Cardiac septum (tissue), 1 donor: ENCODE measurements around the gene HDHD5. TPM values are rescaled to one million over a fixed set of nuclear protein-coding genes. Genes with fewer than 3 reads are reported as not detected.
"Not testable (repeated sequence)": the region's sequence is repeated elsewhere in the genome, so short reads cannot be mapped to it uniquely, and the experiment has no call there.

Experiments
- DNase-seq: peaks from one replicate; pipeline ENCODE4 v3.0.0-alpha.2; 2020; ENCODE audit warnings: low spot score
- intact Hi-C: fragments of 100-400 bp; cut with DNase I; formaldehyde crosslinking; loops from one replicate; pipeline ENCODE4 v1.14.0; 2022
- total RNA-seq: library from RNA; stranded (reverse); fragmentation: NEBNext Ultra II Directional; extraction: Animal tissue kit (Norgen Biotek cat#: 25700); gene quantifications from one replicate; pipeline ENCODE4 v1.2.1, GENCODE V29; 2021
- donor health status: DM: no; HTN: no; CAD: no.

HDHD5 gene
- total RNA-seq, 1 donor from 2014 or later: 39.6 TPM

DNA sequence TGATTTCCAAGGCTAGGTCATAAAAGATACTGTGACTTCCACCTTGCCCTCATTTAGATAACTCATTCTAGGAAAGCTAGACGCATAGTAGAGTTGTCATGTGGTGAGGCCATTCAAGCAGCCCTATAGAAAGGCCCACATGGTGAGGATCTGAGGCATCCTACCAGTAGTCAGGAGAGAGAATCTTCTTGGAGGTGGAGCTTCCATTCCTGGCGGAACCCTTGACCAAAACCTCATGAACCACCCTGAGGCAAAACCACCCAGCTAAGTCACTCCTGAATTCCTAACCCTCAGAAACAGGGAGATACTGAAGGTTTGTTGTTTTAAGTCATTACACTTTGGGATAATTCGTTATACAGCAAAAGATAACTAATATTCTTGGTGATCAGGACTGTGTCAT, 2.9 kb upstream of the HDHD5 start:
- intact Hi-C loops: no loop called here
- no peak for DNase-seq

DNA sequence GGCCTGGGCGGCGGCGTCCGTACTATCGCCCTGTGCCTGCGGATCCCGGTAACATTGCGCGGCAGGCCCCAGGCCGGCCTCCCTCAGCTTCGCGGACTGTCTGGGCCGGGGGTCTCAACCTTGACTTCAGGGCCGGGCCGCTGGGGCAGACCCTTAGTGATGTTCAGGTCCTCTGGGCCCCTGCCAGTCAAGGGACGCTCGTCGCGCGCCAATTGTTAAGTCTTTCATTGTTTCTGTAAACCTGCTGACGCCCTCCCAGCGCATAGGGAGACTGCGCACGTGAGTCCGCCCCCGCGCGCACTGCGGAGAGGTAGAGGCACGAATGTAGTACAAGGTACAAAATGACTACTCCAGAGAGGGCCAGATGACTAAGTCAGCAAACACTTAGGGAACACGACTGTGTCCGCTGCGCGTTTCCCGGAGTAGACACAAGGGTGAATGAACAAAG, 451 bp upstream of the HDHD5 start:
- intact Hi-C loops: loop anchor here (2.0 kb wide), 2 partner anchors 39 to 75 kb away; partner anchors contain the start of genes IL17RA and TMEM121B
- no peak for DNase-seq

DNA sequence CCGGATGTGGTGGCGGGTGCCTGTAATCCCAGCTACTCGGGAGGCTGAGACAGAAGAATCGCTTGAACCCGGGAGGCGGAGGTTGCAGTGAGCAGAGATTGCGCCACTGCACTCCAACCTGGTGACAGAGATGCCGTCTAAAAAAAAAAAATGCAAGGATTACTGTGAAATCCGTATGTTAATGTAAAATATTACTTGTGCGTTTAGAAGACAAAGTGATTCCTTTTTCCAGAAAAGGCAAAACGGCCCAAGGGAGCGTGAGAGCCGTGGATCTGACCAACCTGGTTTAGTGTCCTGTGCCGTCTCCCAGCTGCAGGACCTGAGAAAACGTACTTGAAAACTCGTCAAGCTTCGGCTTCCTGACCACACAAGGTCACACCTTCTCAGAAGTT, 905 bp downstream of the HDHD5 start:
- intact Hi-C loops: loop anchor here (2.0 kb wide), 2 partner anchors 37 to 73 kb away; partner anchors contain the start of genes IL17RA and TMEM121B
- no peak for DNase-seq

DNA sequence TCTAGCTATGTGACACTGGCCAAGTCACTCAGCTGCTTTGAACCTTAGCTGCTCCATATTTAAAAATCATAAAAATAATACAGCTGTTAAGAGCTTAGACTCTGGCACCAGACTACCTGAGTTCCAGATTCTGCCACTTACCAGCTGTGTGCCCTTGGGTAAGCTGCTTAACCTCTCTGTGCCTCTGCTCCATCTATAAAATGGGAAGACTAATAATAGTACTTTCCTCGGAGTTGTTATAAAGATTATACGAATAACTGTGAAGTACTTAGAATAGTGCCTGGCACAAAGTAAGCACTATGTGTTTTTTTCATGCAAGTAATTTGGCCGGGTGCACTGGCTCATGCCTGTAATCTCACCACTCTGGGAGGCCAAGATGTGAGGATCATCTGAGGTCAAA, 1.4 kb downstream of the HDHD5 start:
- DNase-seq: no peak
- intact Hi-C loops: loop anchor here (2.0 kb wide), 2 partner anchors 37 to 73 kb away; partner anchors contain the start of genes IL17RA and TMEM121B

DNA sequence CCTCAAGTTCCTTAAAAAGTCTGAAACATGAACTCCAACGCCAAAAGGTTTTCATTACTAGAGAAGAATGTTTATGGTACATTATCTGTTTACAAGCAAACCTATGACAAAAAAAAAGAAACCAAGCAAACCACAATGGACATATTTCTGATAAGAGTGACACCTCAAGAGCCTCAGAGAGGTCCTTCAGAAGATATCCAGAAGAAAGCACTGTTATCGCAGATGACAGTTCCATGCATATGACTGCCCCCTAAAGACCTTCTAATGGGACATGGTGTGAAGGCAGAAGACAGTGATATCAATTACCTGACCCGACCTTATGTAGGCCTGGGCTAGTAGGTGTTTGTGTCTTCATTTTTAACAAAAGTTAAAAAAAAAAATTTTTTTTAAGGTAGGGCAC, 3.1 kb downstream of the HDHD5 start:
- no peak for DNase-seq
- intact Hi-C loops: no loop called here

DNA sequence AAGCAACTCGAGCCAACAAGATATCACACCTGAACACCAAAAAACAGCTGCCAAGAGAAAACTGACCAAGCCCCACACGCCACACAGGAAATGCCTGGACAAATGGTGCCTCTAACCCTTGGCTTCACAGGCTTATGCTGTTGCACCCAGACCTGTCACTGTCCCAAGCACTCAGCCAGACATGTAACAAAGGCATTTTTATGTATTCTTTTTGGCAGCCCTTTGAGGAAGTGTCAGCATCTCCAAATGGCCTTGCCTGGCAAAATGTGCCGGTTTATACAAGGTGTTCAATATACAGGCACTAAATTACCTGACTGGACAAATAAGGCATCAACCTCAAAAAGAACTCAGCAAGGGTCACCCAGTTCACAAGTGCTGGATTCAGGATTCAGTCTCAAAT, 6.1 kb downstream of the HDHD5 start:
- DNase-seq: no peak
- intact Hi-C loops: no loop called here

DNA sequence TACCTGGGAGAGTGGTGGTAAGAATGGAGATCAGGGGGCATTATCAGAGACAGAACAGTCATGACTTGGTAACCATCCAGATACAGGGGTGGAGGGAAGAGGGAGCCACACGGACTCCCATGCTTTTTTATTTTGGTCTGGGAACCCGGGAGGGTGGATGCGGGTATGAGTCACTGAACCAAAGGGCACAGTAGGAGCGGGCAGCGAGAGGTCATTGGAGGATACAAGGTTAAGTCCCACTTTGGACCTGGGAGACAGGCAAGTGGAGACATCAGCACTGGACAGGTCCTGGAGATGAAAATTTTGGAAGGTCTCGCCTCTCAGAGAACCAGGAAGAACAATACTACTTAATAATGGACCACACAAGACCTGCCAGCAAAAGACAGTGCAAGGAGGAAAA, 6.7 kb downstream of the HDHD5 start:
- DNase-seq: no peak
- intact Hi-C loops: no loop called here

DNA sequence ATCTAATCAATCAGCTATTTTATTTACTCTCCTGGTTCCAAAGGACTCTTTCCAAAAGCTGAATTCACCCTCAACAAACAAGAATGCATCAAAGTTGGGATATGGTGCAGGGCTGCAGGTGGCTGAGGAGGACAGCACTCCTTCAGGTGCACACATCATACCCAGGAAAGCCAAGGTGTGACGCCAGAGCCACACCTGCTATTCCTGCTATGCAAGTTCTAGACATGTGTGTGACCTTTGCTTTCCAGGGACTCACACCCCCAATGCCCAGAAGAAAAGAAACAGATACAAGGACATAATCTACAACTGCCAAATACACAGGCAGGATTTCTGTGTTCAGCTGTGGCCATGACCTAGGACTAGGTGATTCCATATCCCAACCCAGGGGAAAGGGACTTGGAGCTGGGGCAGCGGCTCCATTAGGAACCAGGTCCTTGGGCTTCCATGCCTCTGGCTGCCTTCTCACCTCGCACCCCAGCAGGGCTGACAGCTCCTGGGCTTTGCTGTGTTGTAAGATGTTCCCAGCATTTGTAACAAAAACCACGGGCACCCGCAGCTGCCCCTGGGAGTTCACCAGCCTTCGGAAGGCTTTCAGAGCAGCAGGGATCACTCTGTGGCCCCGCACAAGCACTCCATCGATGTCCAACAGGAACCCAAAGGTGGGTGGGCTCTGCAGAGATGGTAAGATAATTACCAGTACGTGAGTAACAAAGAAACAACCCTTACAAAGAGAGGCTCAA, 9.8 kb downstream of the HDHD5 start:
- intact Hi-C loops: no loop called here
- DNase-seq: no peak

DNA sequence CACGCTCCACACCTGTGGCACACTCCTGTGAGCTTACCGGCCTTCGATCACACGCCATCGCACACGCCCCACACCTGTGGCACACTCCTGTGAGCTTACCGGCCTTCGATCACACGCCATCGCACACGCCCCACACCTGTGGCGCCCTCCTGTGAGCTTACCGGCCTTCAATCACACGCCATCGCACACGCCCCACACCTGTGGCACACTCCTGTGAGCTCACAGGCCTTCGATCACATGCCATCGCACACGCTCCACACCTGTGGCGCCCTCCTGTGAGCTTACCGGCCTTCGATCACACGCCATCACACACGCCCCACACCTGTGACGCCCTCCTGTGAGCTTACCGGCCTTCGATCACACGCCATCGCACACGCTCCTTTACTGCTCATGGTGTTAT, 11.6 kb downstream of the HDHD5 start:
- DNase-seq, intact Hi-C loops: not testable (repeated sequence)

DNA sequence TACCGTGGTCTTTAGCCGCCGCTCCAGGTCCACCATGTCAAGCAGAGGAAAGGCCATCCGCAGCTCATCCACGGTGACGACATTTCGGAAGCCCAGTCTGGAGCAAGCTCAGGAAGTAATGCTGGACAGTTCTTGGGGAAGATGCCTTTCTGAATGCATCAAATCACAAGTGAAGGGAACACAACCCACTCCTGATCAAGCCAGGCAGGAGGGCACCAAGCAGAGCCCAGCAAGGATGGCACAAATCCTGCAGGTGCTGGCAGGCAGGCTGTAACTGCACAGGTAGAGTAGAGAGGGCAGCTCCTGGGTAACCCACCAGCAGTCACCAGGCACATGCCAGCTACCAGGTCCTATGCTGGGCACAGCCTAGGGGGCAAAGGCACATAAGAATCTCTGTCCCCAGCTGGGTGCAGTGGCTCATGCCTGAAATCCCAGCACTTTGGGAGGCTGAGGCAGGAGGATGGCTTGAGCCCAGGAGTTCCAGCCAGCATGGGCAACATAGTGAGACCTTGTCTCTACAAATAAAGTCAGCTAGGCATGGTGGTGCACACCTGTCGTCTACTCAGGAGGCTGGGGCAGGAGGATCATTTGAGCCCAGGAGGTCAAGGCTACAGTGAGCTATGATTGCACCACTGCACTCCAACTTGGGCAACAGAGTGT, 13.9 kb downstream of the HDHD5 start:
- intact Hi-C loops: no loop called here
- no peak for DNase-seq

DNA sequence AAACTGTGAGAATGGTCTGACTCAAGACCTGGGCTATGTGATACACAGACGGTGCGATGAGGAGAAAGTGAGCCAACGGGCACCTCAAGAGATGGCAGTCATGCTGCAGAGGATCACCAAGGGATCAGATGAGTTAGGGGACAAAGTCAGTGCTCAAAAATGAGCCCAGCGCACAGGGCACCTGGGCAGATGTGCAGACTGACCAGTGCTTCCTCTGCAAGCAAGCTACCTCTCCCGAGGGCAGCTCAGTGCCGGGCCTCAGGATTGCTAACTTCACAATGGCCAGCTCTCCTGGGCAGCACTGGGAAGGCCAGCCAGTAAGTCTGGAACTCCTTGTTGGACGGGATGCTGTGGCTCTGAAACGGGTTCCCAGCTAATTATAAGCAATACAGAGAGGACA, 15.3 kb downstream of the HDHD5 start:
- no peak for DNase-seq
- intact Hi-C loops: no loop called here

DNA sequence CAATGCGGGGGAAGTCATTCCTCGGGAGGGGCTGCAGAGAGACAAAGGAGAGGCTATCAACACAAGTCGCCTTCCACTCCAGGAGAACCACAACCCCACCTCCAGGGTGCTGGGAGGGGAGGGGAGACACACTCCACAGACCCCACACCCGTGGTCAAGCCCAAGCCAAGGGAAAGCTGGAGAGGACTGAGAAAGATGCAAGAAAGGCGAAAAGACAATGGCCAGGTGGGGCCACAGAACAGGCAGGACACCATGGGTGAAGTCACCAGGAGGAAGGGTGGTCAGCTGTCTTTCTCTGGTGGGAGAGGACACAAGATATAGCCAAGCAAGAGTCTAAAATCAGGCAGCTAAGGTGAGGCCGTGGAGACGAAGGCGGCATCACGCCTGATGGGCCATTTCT, 16.0 kb downstream of the HDHD5 start:
- intact Hi-C loops: no loop called here

DNA sequence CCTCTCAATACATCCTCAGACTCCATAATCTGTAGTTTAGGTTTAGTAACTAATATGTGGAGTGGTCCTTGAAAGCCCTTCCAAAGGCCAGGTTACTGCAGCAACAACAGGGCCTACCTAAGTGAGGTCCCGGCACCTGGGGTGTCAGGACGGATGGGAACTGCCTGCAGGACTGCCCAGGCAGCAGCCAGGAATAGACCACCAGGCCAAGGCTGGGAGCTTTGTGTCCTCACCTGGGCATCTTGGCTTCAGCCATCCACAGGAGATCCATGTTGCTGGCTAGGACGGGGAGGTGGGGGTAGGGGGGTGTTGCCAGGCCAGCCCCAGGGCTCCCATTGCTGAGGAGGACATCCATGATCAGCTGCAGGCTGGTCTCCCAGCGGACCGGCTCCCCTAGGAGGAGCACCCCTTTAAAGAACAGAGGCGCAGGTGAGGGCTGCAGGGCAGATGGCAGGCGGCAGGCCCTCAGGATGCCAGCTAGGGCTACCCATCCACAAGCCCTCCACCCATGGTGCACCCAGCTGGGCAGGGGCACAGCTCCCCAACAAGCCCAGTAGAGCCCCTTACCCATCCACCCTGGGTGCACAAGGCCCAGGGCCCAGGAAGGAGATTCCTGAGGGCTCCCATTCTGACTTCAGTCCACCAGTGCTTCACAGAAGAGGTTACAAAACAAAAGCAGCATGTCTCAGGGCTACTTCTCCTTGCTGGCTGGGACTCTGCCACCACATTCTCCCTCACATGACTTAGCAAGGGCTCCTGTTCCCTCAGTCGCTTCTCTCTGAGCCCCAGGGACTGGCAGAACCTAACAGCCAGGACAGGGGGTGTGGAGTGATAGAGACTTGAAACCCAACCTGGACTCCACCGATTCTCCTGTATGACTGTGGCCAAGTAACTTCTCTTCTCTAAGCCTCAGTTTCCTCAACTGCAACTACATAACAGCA, 18.0 kb downstream of the HDHD5 start:
- intact Hi-C loops: no loop called here

More for the DNA sequence above, 16.0 kb downstream of the HDHD5 start:
- no peak for DNase-seq

DNA sequence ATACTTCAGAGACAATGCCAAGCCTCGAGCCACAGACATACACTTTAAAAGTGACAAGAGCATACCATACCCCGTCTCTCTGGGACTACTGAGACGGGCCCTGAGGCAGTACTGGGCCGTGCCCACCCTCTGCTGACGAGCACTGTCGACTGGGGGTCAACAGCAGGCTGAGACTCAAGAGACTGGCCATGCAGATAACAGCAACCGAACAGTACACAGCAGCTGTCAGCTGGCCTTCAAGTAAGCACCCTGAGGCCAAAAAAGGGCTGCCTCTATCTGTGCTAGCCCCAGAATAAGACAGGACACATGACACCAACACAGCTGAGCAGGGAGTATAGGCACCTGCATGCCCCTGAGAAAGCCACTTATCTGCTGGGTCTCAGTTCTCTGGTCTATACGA, 19.1 kb downstream of the HDHD5 start:
- intact Hi-C loops: no loop called here
- no peak for DNase-seq

More for the DNA sequence above, 18.0 kb downstream of the HDHD5 start:
- DNase-seq: no peak

DNA sequence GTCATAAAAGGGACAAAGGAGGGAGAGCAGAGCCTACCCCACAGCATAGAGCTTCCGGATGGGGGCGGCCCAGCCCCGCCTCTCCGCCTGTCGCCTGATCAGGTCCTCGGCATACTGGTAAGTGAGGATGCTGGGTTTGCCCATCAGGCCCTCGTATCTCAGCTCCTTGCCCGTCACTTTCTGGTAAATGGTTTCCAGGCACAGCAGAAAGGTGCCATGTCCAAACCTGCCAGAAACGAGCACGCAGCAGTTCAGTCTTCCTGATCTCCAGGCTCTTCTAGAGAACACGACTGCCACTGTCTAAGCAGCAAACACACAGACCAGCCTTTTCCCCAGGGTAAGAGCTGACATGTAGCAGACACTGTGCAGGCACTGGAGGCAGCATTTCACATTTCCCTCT, 20.6 kb downstream of the HDHD5 start:
- intact Hi-C loops: no loop called here
- DNase-seq: no peak

DNA sequence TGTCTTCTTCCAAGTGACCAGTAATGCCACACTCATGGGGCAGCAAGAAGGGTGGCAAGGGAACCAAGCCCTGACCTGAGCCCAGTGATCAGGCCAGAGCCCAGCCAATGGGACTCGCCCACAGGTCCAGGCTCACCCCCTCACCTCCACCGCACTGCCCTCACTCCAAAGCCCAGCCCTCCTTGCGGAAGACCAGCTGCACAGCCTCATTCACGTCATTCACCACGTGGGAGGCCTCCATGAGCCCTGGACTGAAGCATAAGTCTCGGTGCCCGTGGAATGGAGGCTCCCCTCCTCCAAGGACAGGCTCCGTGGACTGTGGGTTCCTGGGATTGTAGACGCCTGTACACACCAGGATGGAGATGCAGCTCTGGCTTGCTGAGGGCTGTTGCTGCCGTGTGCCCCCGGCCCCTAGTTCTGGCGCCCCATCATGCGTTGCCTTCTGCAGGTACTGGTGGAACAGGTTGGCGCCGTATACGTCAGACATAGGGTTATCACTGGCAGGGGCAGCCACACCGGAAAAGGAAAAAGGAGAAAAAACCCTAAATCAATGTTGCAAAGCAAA, 21.1 kb downstream of the HDHD5 start:
- DNase-seq: no peak
- intact Hi-C loops: no loop called here

DNA sequence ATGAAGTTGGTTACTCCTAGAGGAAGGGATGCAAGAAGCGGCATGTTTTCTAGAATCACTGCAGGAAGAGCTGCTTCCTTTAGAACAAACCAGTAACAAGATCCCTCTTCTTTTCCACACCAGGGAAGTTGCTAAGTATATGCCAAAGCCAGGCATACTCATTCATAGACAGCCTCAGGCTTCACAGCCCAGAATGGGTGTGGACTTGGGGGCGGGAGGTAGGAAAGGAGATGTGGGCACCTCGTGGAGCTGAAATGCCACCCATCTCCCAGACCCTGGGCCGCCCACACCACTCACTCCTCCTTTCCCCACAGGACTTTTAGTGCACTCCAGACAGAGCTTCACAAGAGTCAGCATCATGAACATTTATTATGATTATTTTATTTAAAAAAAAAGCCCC, 21.9 kb downstream of the HDHD5 start:
- intact Hi-C loops: no loop called here
- DNase-seq: no peak

DNA sequence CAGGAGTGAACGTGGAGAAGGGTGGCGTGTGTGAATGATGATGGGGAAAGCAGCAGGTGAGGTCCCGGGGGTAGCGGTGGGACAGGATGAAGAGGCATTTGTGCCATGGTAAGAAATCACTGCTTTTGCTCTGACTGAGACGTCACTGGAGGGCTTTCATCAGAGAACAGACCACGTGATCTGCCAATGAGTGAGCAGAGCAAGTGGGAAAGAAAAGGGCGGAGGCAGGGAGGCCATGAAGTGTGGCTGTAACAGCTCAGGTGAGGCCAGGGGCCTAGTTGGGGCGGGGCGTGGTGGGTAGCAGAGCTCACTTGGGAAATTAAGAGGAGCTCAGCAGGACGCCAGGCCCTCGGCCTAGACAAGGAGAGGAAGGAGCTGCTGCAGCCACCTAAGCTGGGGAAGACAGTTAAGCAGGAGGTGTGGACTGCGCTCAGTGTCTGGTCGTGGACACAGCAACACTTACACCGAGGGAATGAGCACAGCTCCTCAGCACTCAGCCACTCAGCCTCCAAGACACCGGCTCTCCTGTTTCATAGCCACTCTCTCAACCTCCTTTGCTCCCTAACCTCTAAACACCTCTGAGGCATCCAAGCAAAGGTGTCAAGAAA, 23.8 kb downstream of the HDHD5 start:
- no peak for DNase-seq
- intact Hi-C loops: no loop called here

DNA sequence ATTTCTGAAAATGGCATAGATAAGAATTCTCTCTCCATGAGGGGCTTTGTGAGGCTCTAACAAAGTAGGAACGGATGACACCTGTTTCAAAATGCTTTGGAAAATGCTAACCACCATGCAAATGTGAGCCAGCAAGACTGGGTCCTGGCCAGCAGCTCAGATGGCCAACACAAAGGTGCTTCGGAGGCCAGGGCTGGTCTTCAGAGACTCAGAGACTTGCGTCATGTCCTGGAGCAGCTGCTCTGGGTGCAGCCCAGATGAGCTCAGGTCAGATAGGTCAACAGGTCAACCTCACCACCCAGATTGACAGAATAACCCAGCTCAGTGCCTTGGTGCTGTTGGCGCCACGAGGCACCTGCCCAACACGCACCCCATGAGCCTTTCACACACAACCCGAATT, 25.9 kb downstream of the HDHD5 start:
- intact Hi-C loops: no loop called here
- DNase-seq: no peak
